Measurements from ENCODE around the gene WT1.

WT1 gene

GRCh38 chr11:32358729-32359128, 76.6 kb downstream of the WT1 start:
- no peak for TF ChIP-seq EZH2phosphoT487 (IDR thresholded peaks at IDR 0.05; ENCODE audit: borderline replicate concordance, low read length)
- TF ChIP-seq CTCF (IDR thresholded peaks at IDR 0.05; ENCODE audit: low read depth, low read length, poor library complexity, severe bottlenecking), result no peak
- H3K4me1 ChIP-seq (ENCODE audit: control insufficient read depth, low read length), result no peaks in the 10 kb centered on the region
- no peaks in the 10 kb centered on the region for H3K36me3 ChIP-seq (ENCODE audit: control insufficient read depth, low read length)
- H3K4me3 ChIP-seq (ENCODE audit: low read length), result no peak overlapping the region
- no peaks in the 10 kb centered on the region for H3F3A ChIP-seq (ENCODE audit: control insufficient read depth, insufficient read depth)
- no peaks in the 10 kb centered on the region for H3K27me3 ChIP-seq (ENCODE audit: control insufficient read depth, low read length)
- no peaks in the 10 kb centered on the region for H3K79me2 ChIP-seq (ENCODE audit: control insufficient read depth, low read length)
- no peaks in the 10 kb centered on the region for H3K9me3 ChIP-seq (ENCODE audit: control insufficient read depth, insufficient read depth, low read length)
- H4K20me1 ChIP-seq (ENCODE audit: control insufficient read depth, insufficient read depth, low read depth, low read length), result no peaks in the 10 kb centered on the region
- H3K4me2 ChIP-seq (ENCODE audit: low read length), result no peak overlapping the region
- no peak overlapping the region for H3K27ac ChIP-seq (ENCODE audit: low read depth, low read length)
- no peaks in the 10 kb centered on the region for H3K9me2 ChIP-seq (replicated peaks; ENCODE audit: control insufficient read depth, low read length)

DNA sequence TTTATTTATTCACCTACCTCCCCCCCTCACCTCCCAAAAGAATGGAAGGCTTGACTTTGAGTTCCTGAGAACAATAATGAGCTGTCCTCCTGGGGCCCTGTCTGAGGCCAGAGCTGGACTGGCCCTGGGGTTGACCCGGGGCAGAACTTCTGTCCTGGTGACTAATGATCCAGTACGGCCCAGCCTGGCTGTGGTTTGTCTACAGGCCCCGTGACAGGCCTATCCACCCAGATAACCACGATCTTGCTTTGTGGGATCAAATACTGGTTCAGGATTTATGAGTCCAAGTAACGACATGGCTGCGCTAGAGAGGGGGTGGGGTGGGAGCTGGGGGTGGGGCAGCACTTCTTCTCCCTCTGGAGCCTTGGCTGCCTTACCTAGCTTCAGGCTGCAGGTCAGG, 81.5 kb downstream of the WT1 start:
- no peaks in the 10 kb centered on the region for H3K9me2 ChIP-seq (replicated peaks; ENCODE audit: control insufficient read depth, low read length)
- no peaks in the 10 kb centered on the region for H4K20me1 ChIP-seq (ENCODE audit: control insufficient read depth, insufficient read depth, low read depth, low read length)
- no peak overlapping the region for H3K4me3 ChIP-seq (ENCODE audit: low read length)
- H3K27me3 ChIP-seq (ENCODE audit: control insufficient read depth, low read length), result no peaks in the 10 kb centered on the region
- no peaks in the 10 kb centered on the region for H3F3A ChIP-seq (ENCODE audit: control insufficient read depth, insufficient read depth)
- H3K4me2 ChIP-seq (ENCODE audit: low read length), result no peak overlapping the region
- TF ChIP-seq CTCF (IDR thresholded peaks at IDR 0.05; ENCODE audit: low read depth, low read length, poor library complexity, severe bottlenecking) (no peak), EZH2phosphoT487 (IDR thresholded peaks at IDR 0.05; ENCODE audit: borderline replicate concordance, low read length) (no peak)
- no peaks in the 10 kb centered on the region for H3K4me1 ChIP-seq (ENCODE audit: control insufficient read depth, low read length)
- H3K36me3 ChIP-seq (ENCODE audit: control insufficient read depth, low read length), result no peaks in the 10 kb centered on the region
- H3K79me2 ChIP-seq (ENCODE audit: control insufficient read depth, low read length), result no peaks in the 10 kb centered on the region
- H3K9me3 ChIP-seq (ENCODE audit: control insufficient read depth, insufficient read depth, low read length), result no peaks in the 10 kb centered on the region
- H3K27ac ChIP-seq (ENCODE audit: low read depth, low read length), result no peak overlapping the region

DNA sequence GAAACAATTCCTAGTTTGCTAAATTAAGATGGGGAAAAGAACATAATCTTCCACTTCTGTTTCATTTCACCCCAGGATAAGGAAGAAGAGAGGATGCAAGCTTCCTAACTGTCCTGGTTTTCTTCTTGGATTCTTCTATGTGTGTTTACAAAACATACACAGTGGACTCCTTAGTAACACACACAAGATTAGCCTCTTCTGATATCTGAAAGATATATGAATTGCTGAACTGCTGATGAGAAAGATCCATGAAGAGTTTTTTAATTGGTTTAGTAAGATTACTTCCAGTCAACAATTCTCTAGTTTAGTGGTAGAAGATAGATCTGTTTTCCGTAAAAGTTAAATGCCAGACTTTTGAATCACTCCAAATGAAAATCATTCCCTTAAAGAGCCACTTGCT, 86.8 kb downstream of the WT1 start:
- H3K79me2 ChIP-seq (ENCODE audit: control insufficient read depth, low read length), result no peaks in the 10 kb centered on the region
- no peaks in the 10 kb centered on the region for H3K36me3 ChIP-seq (ENCODE audit: control insufficient read depth, low read length)
- H3F3A ChIP-seq (ENCODE audit: control insufficient read depth, insufficient read depth), result no peaks in the 10 kb centered on the region
- H3K4me1 ChIP-seq (ENCODE audit: control insufficient read depth, low read length), result no peaks in the 10 kb centered on the region
- H3K9me2 ChIP-seq (replicated peaks; ENCODE audit: control insufficient read depth, low read length), result no peaks in the 10 kb centered on the region
- H3K27ac ChIP-seq (ENCODE audit: low read depth, low read length), result no peak overlapping the region
- no peaks in the 10 kb centered on the region for H3K9me3 ChIP-seq (ENCODE audit: control insufficient read depth, insufficient read depth, low read length)
- H3K4me2 ChIP-seq (ENCODE audit: low read length), result no peak overlapping the region
- H4K20me1 ChIP-seq (ENCODE audit: control insufficient read depth, insufficient read depth, low read depth, low read length), result no peaks in the 10 kb centered on the region
- TF ChIP-seq CTCF (IDR thresholded peaks at IDR 0.05; ENCODE audit: low read depth, low read length, poor library complexity, severe bottlenecking), result no peak
- no peak for TF ChIP-seq EZH2phosphoT487 (IDR thresholded peaks at IDR 0.05; ENCODE audit: borderline replicate concordance, low read length)
- H3K27me3 ChIP-seq (ENCODE audit: control insufficient read depth, low read length), result no peaks in the 10 kb centered on the region
- no peak overlapping the region for H3K4me3 ChIP-seq (ENCODE audit: low read length)

DNA sequence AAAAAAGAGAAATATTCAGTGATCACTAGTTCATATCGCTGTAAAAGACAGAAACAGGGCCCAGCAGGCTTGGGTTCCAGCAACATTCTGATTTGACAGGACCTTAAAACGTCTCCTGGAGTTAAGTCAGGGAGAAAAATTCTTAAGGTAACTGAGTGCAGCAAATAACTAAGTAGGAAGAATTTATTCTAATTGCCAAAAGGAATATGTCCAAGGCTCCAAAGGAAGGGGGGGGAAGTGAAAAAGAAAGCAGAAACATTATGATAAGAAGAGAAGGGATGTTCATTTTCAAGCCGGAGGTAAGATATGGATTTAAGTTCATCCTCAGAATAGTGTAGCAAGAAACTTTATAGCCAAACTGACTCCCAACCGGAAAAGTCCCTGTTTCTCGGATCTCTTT, 90.4 kb downstream of the WT1 start:
- Histone ChIP-seq H3K36me3 (ENCODE audit: control insufficient read depth, low read length) (no peaks in the 10 kb centered on the region), H3K4me2 (ENCODE audit: low read length) (no peak overlapping the region), H4K20me1 (ENCODE audit: control insufficient read depth, insufficient read depth, low read depth, low read length) (no peaks in the 10 kb centered on the region), H3K4me1 (ENCODE audit: control insufficient read depth, low read length) (no peaks in the 10 kb centered on the region), H3K9me3 (ENCODE audit: control insufficient read depth, insufficient read depth, low read length) (no peaks in the 10 kb centered on the region), H3F3A (ENCODE audit: control insufficient read depth, insufficient read depth) (no peaks in the 10 kb centered on the region), H3K4me3 (ENCODE audit: low read length) (no peak overlapping the region), H3K27me3 (ENCODE audit: control insufficient read depth, low read length) (no peaks in the 10 kb centered on the region), H3K79me2 (ENCODE audit: control insufficient read depth, low read length) (no peaks in the 10 kb centered on the region), H3K27ac (ENCODE audit: low read depth, low read length) (no peak overlapping the region), H3K9me2 (replicated peaks; ENCODE audit: control insufficient read depth, low read length) (no peaks in the 10 kb centered on the region)
- no peak for TF ChIP-seq CTCF (IDR thresholded peaks at IDR 0.05; ENCODE audit: low read depth, low read length, poor library complexity, severe bottlenecking)
- TF ChIP-seq EZH2phosphoT487 (IDR thresholded peaks at IDR 0.05; ENCODE audit: borderline replicate concordance, low read length), result no peak

Measured in DOHH2 (cell line).